ENCODE data around the gene WBP2NL.

GRCh38 chr22:42001121-42001520 lies 2.5 kb downstream of the WBP2NL start:
- TF ChIP-seq, protein P1, sequence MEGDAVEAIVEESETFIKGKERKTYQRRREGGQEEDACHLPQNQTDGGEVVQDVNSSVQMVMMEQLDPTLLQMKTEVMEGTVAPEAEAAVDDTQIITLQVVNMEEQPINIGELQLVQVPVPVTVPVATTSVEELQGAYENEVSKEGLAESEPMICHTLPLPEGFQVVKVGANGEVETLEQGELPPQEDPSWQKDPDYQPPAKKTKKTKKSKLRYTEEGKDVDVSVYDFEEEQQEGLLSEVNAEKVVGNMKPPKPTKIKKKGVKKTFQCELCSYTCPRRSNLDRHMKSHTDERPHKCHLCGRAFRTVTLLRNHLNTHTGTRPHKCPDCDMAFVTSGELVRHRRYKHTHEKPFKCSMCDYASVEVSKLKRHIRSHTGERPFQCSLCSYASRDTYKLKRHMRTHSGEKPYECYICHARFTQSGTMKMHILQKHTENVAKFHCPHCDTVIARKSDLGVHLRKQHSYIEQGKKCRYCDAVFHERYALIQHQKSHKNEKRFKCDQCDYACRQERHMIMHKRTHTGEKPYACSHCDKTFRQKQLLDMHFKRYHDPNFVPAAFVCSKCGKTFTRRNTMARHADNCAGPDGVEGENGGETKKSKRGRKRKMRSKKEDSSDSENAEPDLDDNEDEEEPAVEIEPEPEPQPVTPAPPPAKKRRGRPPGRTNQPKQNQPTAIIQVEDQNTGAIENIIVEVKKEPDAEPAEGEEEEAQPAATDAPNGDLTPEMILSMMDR (conservative IDR thresholded peaks at IDR 0.05; ENCODE audit: low read length): no peak
- TF ChIP-seq EZH2phosphoT487 (IDR thresholded peaks at IDR 0.05; ENCODE audit: borderline replicate concordance, low read depth, low read length): no peak
